WERI-Rb-1 (cell line): ENCODE results near the gene GPC5.
A peak's percentile ranks its signal among the peaks of the same experiment; 100 is the strongest.

ENCODE experiments used
- DNase-seq: peaks from one replicate; pipeline ENCODE4 v3.0.0-alpha.2; 2020
- H3K27ac ChIP-seq: fragments of 250-450 bp; sonication (Bioruptor Pico); 2 replicates; pipeline ENCODE4 v1.5.1; 2020; ENCODE audit warnings: mild to moderate bottlenecking, moderate library complexity
- H3K27me3 ChIP-seq: fragments of 250-450 bp; sonication (Bioruptor Pico); 2 replicates; pipeline ENCODE4 v1.5.1; 2021; ENCODE audit warnings: mild to moderate bottlenecking, low read depth, moderate library complexity; ENCODE audit not compliant: insufficient read depth, severe bottlenecking
- H3K36me3 ChIP-seq: fragments of 250-450 bp; sonication (Bioruptor Pico); 2 replicates; pipeline ENCODE4 v1.5.1; 2020; ENCODE audit warnings: mild to moderate bottlenecking, moderate library complexity
- H3K4me3 ChIP-seq: 2 replicates; pipeline ENCODE4 v1.5.1; 2011; ENCODE audit warnings: low read depth, mild to moderate bottlenecking, control low read depth, low read length
- H3K9me3 ChIP-seq: fragments of 250-450 bp; sonication (Bioruptor Pico); 2 replicates; pipeline ENCODE4 v1.5.1; 2021; ENCODE audit warnings: mild to moderate bottlenecking, moderate library complexity; ENCODE audit not compliant: severe bottlenecking
- CTCF ChIP-seq: IDR thresholded peaks from 2 replicates; pipeline ENCODE4 v1.5.1; 2011; ENCODE audit warnings: low read depth, mild to moderate bottlenecking, control low read depth, inconsistent platforms, low read length

Gene GPC5

GRCh38 chr13:91721413-91721812 is 323.0 kb downstream of the GPC5 start:
- Histone ChIP-seq H3K27me3 (no peaks in the 10 kb centered on the region), H3K27ac (no peak overlapping the region), H3K9me3 (no peaks in the 10 kb centered on the region), H3K36me3 (no peaks in the 10 kb centered on the region), H3K4me3 (no peak overlapping the region)
- TF ChIP-seq CTCF: no peak
- DNase-seq: no peak

- Histone ChIP-seq H3K9me3 (no peaks in the 10 kb centered on the region), H3K27me3 (no peaks in the 10 kb centered on the region), H3K27ac (no peak overlapping the region), H3K4me3 (no peak overlapping the region), H3K36me3 (no peaks in the 10 kb centered on the region)
- peak; percentile 53 for TF ChIP-seq CTCF
- no peak for DNase-seq
Observed at GRCh38 chr13:91722267-91722884, 324.0 kb downstream of the GPC5 start.

GRCh38 chr13:91724591-91724990 is 326.2 kb downstream of the GPC5 start:
- Histone ChIP-seq H3K27ac (no peak overlapping the region), H3K36me3 (no peaks in the 10 kb centered on the region), H3K4me3 (no peak overlapping the region), H3K27me3 (no peaks in the 10 kb centered on the region), H3K9me3 (no peaks in the 10 kb centered on the region)
- DNase-seq: no peak
- TF ChIP-seq CTCF: no peak

GRCh38 chr13:91725646-91726045 is 327.2 kb downstream of the GPC5 start:
- no peak for DNase-seq
- TF ChIP-seq CTCF: no peak
- H3K4me3 ChIP-seq: no peak overlapping the region

GRCh38 chr13:91726671-91727070 is 328.2 kb downstream of the GPC5 start:
- no peaks in the 10 kb centered on the region for H3K27me3 ChIP-seq
- no peaks in the 10 kb centered on the region for H3K9me3 ChIP-seq
- H3K36me3 ChIP-seq: no peaks in the 10 kb centered on the region
- no peak overlapping the region for H3K27ac ChIP-seq
- DNase-seq: no peak
- H3K4me3 ChIP-seq: no peak overlapping the region
- TF ChIP-seq CTCF: no peak

More at GRCh38 chr13:91725646-91726045, 327.2 kb downstream of the GPC5 start:
- H3K36me3 ChIP-seq: no peaks in the 10 kb centered on the region
- no peaks in the 10 kb centered on the region for H3K9me3 ChIP-seq
- H3K27ac ChIP-seq: no peak overlapping the region
- no peaks in the 10 kb centered on the region for H3K27me3 ChIP-seq

GRCh38 chr13:91729859-91730258 is 331.4 kb downstream of the GPC5 start:
- no peak for TF ChIP-seq CTCF
- Histone ChIP-seq H3K36me3 (no peaks in the 10 kb centered on the region), H3K27me3 (no peaks in the 10 kb centered on the region), H3K9me3 (no peaks in the 10 kb centered on the region), H3K27ac (no peak overlapping the region), H3K4me3 (no peak overlapping the region)
- DNase-seq: no peak
